Neural cell (in vitro differentiated cells): ENCODE data around the gene KBTBD13. TPM values are rescaled to one million over a fixed set of nuclear protein-coding genes. Genes with fewer than 3 reads are reported as not detected.

Experiments
- H2AFZ ChIP-seq: fragments of 200-600, 300-800 bp; sonication (generic), shearing (Covaris generic); 2 replicates; pipeline ENCODE4 v1.6.0; 2014; ENCODE audit warnings: low read depth, mild to moderate bottlenecking, antibody characterized with exemption, low read length, moderate library complexity
- H3F3A ChIP-seq: fragments of 200-600 bp; shearing (Covaris generic); 2 replicates; pipeline ENCODE4 v1.6.1; 2016; ENCODE audit warnings: mild to moderate bottlenecking, moderate library complexity, mixed read lengths, antibody characterized with exemption, low read length; ENCODE audit not compliant: insufficient read depth, poor library complexity, severe bottlenecking
- H3K27ac ChIP-seq: fragments of 200-600, 300-800 bp; sonication (generic), shearing (Covaris generic); 2 replicates; pipeline ENCODE4 v1.5.1; 2014; ENCODE audit warnings: mild to moderate bottlenecking, low read length, moderate library complexity
- H3K27me3 ChIP-seq: fragments of 300-800, 200-600 bp; sonication (generic), shearing (Covaris generic); 2 replicates; pipeline ENCODE4 v1.6.0; 2014; ENCODE audit warnings: mild to moderate bottlenecking, low read depth, low read length, moderate library complexity; ENCODE audit not compliant: insufficient read depth
- H3K36me3 ChIP-seq: fragments of 300-800, 200-600 bp; sonication (generic), shearing (Covaris generic); 2 replicates; pipeline ENCODE4 v1.5.1; 2014; ENCODE audit warnings: mild to moderate bottlenecking, antibody characterized with exemption, low read length, moderate library complexity; ENCODE audit not compliant: insufficient read depth
- H3K4me2 ChIP-seq: fragments of 300-800, 200-600 bp; sonication (generic), shearing (Covaris generic); 2 replicates; pipeline ENCODE4 v1.6.0; 2014; ENCODE audit warnings: mild to moderate bottlenecking, low read length
- H3K4me3 ChIP-seq: fragments of 300-800, 200-600 bp; sonication (generic), shearing (Covaris generic); 2 replicates; pipeline ENCODE4 v1.5.1; 2014; ENCODE audit warnings: mild to moderate bottlenecking, low read length, moderate library complexity
- H3K79me2 ChIP-seq: fragments of 200-600 bp; shearing (Covaris generic); replicated peaks from 2 replicates; pipeline ENCODE4 v1.6.0; 2014; ENCODE audit warnings: mild to moderate bottlenecking, low read length, moderate library complexity; ENCODE audit not compliant: insufficient read depth
- H3K9ac ChIP-seq: fragments of 300-800, 200-600 bp; sonication (generic), shearing (Covaris generic); 2 replicates; pipeline ENCODE4 v1.6.1; 2016; ENCODE audit warnings: mild to moderate bottlenecking, low read length, mixed read lengths
- H3K9me2 ChIP-seq: fragments of 200-600 bp; shearing (Covaris generic); 2 replicates; pipeline ENCODE4 v1.6.1; 2016; ENCODE audit warnings: mild to moderate bottlenecking, low read length, mixed read lengths; ENCODE audit not compliant: insufficient read depth
- H3K9me3 ChIP-seq: fragments of 200-600, 300-800 bp; sonication (generic), shearing (Covaris generic); 2 replicates; pipeline ENCODE4 v1.6.1; 2016; ENCODE audit warnings: mild to moderate bottlenecking, mixed run types, low read length, moderate library complexity, mixed read lengths
- H4K20me1 ChIP-seq: fragments of 200-600 bp; shearing (Covaris generic); 2 replicates; pipeline ENCODE4 v1.6.1; 2016; ENCODE audit warnings: mild to moderate bottlenecking, mixed run types; ENCODE audit not compliant: insufficient read depth
- EP300 ChIP-seq: fragments of 450-650 bp; conservative IDR thresholded peaks from 2 replicates; pipeline ENCODE4 v1.6.1; 2014; ENCODE audit warnings: antibody characterized with exemption, mild to moderate bottlenecking, moderate library complexity; ENCODE audit not compliant: poor library complexity, severe bottlenecking
- EZH2 ChIP-seq: fragments of 200-600, 300-800 bp; shearing (Covaris generic), sonication (generic); IDR thresholded peaks from 2 replicates; pipeline ENCODE4 v1.6.1; 2014; ENCODE audit warnings: antibody characterized with exemption, low read length, borderline replicate concordance, mild to moderate bottlenecking; ENCODE audit not compliant: insufficient read depth, poor library complexity, severe bottlenecking
- MXI1 ChIP-seq: fragments of 450-650 bp; conservative IDR thresholded peaks from 2 replicates; pipeline ENCODE4 v1.6.1; 2014; ENCODE audit warnings: antibody characterized with exemption, mild to moderate bottlenecking; ENCODE audit not compliant: poor library complexity, severe bottlenecking
- POLR2AphosphoS5 ChIP-seq: IDR thresholded peaks from 2 replicates; pipeline ENCODE4 v1.6.1; 2012
- RAD21 ChIP-seq: fragments of 450-650 bp; conservative IDR thresholded peaks from 2 replicates; pipeline ENCODE4 v1.6.1; 2014; ENCODE audit warnings: antibody characterized with exemption, mild to moderate bottlenecking, moderate library complexity
- SMC3 ChIP-seq: fragments of 450-650 bp; conservative IDR thresholded peaks from 2 replicates; pipeline ENCODE4 v1.6.1; 2014; ENCODE audit warnings: antibody characterized with exemption, mild to moderate bottlenecking, moderate library complexity; ENCODE audit not compliant: poor library complexity
- TAF1 ChIP-seq: IDR thresholded peaks from 2 replicates; pipeline ENCODE4 v1.6.1; 2012; ENCODE audit warnings: low read depth
- polyA plus RNA-seq: library from polyadenylated mRNA; depleted of rRNA; stranded (reverse); fragments of >200 nt; gene quantifications from 2 replicates; pipeline ENCODE4 v1.2.3, GENCODE V29; 2014
- small RNA-seq, 3 experiments: library from RNA; depleted of rRNA; stranded (forward); fragments of <200 nt; gene quantifications; one replicate each; pipeline ENCODE3, GENCODE V24; 2012
- TF ChIP-seq, protein P1 (sequence below): fragments of 450-650 bp; IDR thresholded peaks from 2 replicates; pipeline ENCODE4 v1.5.1; 2014; ENCODE audit warnings: antibody characterized with exemption, mild to moderate bottlenecking, moderate library complexity; ENCODE audit not compliant: poor library complexity, severe bottlenecking
- TF ChIP-seq, protein P2 (sequence below): IDR thresholded peaks from 2 replicates; pipeline ENCODE4 v1.6.1; 2012; ENCODE audit warnings: borderline replicate concordance

Gene KBTBD13
- polyA plus RNA-seq, 1 donor from 2014 or later = not detected

DNA sequence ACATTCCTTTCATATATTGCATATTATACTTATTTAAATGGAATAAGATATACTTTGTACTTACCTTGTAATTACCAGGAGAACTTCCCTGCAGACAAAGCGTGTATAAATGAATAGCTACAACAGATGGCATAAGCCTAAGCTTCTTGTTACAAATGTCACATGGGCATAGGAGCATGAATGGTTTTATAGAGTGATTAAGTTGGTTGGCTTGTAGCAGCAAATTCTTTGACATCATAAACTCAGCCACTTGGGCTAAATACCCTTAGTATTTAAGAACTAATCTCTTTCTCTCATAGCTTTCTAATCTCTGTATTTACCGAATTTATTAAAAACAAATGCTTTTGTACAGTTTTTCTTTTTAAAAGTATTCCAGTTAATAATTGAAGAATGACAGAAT, 38.5 kb downstream of the KBTBD13 start, which contains the start of gene UBAP1L:
Gene UBAP1L, minus strand, starts transcription at position 115 of the 400 bp plus-strand sequence. CDS start 8,985 bp downstream, outside the sequence.
- Histone ChIP-seq H2AFZ (no peak within 1 kb of the TSS), H3F3A (no peaks in the 10 kb centered on the region), H3K4me3 (no peak within 1 kb of the TSS), H3K36me3 (peaks cover 6% of the 10 kb centered on the region), H3K9me2 (no peaks in the 10 kb centered on the region), H4K20me1 (no peaks in the 10 kb centered on the region), H3K9me3 (no peaks in the 10 kb centered on the region), H3K79me2 (no peaks in the 10 kb centered on the region), H3K27me3 (no peaks in the 10 kb centered on the region), H3K9ac (no peak within 1 kb of the TSS), H3K4me2 (no peak within 1 kb of the TSS), H3K27ac (no peak within 1 kb of the TSS)
- TF ChIP-seq MXI1 = no peak
- no peak for TF ChIP-seq TAF1
- TF ChIP-seq, protein P1, sequence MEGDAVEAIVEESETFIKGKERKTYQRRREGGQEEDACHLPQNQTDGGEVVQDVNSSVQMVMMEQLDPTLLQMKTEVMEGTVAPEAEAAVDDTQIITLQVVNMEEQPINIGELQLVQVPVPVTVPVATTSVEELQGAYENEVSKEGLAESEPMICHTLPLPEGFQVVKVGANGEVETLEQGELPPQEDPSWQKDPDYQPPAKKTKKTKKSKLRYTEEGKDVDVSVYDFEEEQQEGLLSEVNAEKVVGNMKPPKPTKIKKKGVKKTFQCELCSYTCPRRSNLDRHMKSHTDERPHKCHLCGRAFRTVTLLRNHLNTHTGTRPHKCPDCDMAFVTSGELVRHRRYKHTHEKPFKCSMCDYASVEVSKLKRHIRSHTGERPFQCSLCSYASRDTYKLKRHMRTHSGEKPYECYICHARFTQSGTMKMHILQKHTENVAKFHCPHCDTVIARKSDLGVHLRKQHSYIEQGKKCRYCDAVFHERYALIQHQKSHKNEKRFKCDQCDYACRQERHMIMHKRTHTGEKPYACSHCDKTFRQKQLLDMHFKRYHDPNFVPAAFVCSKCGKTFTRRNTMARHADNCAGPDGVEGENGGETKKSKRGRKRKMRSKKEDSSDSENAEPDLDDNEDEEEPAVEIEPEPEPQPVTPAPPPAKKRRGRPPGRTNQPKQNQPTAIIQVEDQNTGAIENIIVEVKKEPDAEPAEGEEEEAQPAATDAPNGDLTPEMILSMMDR = no peak
- no peak for TF ChIP-seq POLR2AphosphoS5
- no peak for TF ChIP-seq RAD21
- no peak for TF ChIP-seq EP300
- no peak for TF ChIP-seq SMC3
- TF ChIP-seq, protein P2, sequence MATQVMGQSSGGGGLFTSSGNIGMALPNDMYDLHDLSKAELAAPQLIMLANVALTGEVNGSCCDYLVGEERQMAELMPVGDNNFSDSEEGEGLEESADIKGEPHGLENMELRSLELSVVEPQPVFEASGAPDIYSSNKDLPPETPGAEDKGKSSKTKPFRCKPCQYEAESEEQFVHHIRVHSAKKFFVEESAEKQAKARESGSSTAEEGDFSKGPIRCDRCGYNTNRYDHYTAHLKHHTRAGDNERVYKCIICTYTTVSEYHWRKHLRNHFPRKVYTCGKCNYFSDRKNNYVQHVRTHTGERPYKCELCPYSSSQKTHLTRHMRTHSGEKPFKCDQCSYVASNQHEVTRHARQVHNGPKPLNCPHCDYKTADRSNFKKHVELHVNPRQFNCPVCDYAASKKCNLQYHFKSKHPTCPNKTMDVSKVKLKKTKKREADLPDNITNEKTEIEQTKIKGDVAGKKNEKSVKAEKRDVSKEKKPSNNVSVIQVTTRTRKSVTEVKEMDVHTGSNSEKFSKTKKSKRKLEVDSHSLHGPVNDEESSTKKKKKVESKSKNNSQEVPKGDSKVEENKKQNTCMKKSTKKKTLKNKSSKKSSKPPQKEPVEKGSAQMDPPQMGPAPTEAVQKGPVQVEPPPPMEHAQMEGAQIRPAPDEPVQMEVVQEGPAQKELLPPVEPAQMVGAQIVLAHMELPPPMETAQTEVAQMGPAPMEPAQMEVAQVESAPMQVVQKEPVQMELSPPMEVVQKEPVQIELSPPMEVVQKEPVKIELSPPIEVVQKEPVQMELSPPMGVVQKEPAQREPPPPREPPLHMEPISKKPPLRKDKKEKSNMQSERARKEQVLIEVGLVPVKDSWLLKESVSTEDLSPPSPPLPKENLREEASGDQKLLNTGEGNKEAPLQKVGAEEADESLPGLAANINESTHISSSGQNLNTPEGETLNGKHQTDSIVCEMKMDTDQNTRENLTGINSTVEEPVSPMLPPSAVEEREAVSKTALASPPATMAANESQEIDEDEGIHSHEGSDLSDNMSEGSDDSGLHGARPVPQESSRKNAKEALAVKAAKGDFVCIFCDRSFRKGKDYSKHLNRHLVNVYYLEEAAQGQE = no peak
- TF ChIP-seq EZH2 = no peak

DNA sequence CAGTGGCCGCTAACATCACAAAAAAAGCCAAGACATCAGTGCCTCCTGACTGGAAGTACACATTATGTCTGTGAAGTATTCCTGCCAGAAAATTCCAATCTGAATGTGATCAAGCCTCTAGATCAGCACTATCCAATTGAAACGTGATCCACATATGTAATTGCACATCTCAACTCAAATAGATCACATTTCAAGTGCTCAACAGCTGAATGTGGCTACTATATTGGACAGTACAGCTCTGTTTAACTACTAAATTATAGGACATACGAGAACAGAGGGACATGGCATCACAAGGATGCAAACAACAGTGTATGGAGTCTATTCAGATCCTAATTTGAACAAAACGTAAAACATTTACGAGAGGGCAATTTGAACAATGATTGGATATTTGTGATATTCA, 39.0 kb downstream of the KBTBD13 start:
- H3K79me2 ChIP-seq = no peaks in the 10 kb centered on the region
- H2AFZ ChIP-seq = no peak overlapping the region
- peaks cover 6% of the 10 kb centered on the region for H3K36me3 ChIP-seq
- H3K27ac ChIP-seq = no peak overlapping the region
- no peaks in the 10 kb centered on the region for H3F3A ChIP-seq
- H3K4me2 ChIP-seq = no peak overlapping the region
- H3K9ac ChIP-seq = no peak overlapping the region
- no peaks in the 10 kb centered on the region for H3K9me2 ChIP-seq
- no peak overlapping the region for H3K4me3 ChIP-seq
- TF ChIP-seq, protein P2 = no peak
- no peak for TF ChIP-seq SMC3
- TF ChIP-seq TAF1 = no peak
- no peak for TF ChIP-seq POLR2AphosphoS5
- TF ChIP-seq EP300 = no peak
- H4K20me1 ChIP-seq = no peaks in the 10 kb centered on the region
- no peaks in the 10 kb centered on the region for H3K9me3 ChIP-seq
- no peaks in the 10 kb centered on the region for H3K27me3 ChIP-seq

Small RNAs within 50 kb of the gene (small RNA-seq; reads per million reads assigned to genes)
- 0 reads per million in 3 experiments for gene AC013553.1

Other genes with a start within 250 kb of the KBTBD13 start
- gene PLEKHO2, start 234.8 kb upstream of the KBTBD13 start, polyA plus RNA-seq = 0.88 and 1.3 TPM in 2 replicates
- 7.0 and 7.2 TPM in 2 replicates for gene ANKDD1A, start 164.8 kb upstream of the KBTBD13 start, polyA plus RNA-seq
- 67.6 and 67.7 TPM in 2 replicates for gene SPG21, start 86.8 kb upstream of the KBTBD13 start, polyA plus RNA-seq
- 14.4 and 21.3 TPM in 2 replicates for gene MTFMT, start 47.1 kb upstream of the KBTBD13 start, polyA plus RNA-seq
- not detected in 2 replicates for gene SLC51B, start 31.4 kb upstream of the KBTBD13 start, polyA plus RNA-seq
- gene RASL12, start 8.8 kb upstream of the KBTBD13 start, polyA plus RNA-seq = not detected in 2 replicates
- gene UBAP1L, start 38.5 kb downstream of the KBTBD13 start, polyA plus RNA-seq = 10.3 TPM in 2 replicates
- 46.8 and 47.5 TPM in 2 replicates for gene PDCD7, start 57.1 kb downstream of the KBTBD13 start, polyA plus RNA-seq
- gene CLPX, start 108.6 kb downstream of the KBTBD13 start, polyA plus RNA-seq = 44.9 and 51.3 TPM in 2 replicates
- gene CILP, start 134.7 kb downstream of the KBTBD13 start, polyA plus RNA-seq = 1.4 and 1.6 TPM in 2 replicates
- 17.0 and 19.8 TPM in 2 replicates for gene PARP16, start 210.1 kb downstream of the KBTBD13 start, polyA plus RNA-seq
- not detected in 2 replicates for gene RNU5A-1, start 219.3 kb downstream of the KBTBD13 start, polyA plus RNA-seq
- gene RNU5B-1, start 227.9 kb downstream of the KBTBD13 start, polyA plus RNA-seq = not detected in 2 replicates